ENCODE data around the gene ZMAT5.
A peak's percentile ranks its signal among the peaks of the same experiment; 100 is the strongest.

ZMAT5 gene

GRCh38 chr22:29689880-29690213, 77.0 kb downstream of the ZMAT5 start:
- H3K27me3 ChIP-seq, result no peaks in the 10 kb centered on the region
- peak overlapping the region in 4 of 11 experiments; percentile 3 to 20 (median 6); a peak in 4 of 22 replicates for H3K4me2 ChIP-seq
- peaks cover 27 to 89% (median 73%) of the 10 kb centered on the region in 11 experiments for H3K36me3 ChIP-seq
- H3K27ac ChIP-seq, result no peak overlapping the region
- no peak overlapping the region; a peak in 1 of 22 replicates for H3K9ac ChIP-seq
- H3K4me1 ChIP-seq, result peaks cover 0 to 51% (median 39%) of the 10 kb centered on the region in 10 experiments; a peak in 15 of 20 replicates
- TF ChIP-seq Cebpa-rat (IDR thresholded peaks at IDR 0.05), result no peak
- H3K9me3 ChIP-seq (replicated peaks in 1 of 11), result no peaks in the 10 kb centered on the region
- no peak overlapping the region for H3K4me3 ChIP-seq
- peaks cover 5 to 74% (median 29%) of the 10 kb centered on the region in 11 experiments; a peak in 16 of 22 replicates for H4K20me1 ChIP-seq

- TF ChIP-seq Cebpa-rat (IDR thresholded peaks at IDR 0.05), result no peak
- Histone ChIP-seq H3K27me3 (no peaks in the 10 kb centered on the region), H4K20me1 (peaks cover 5 to 74% (median 29%) of the 10 kb centered on the region in 11 experiments; a peak in 16 of 22 replicates), H3K4me2 (peak overlapping the region in 3 of 11 experiments; percentile 3 to 20 (median 8); a peak in 4 of 22 replicates), H3K27ac (no peak overlapping the region), H3K36me3 (peaks cover 28 to 88% (median 73%) of the 10 kb centered on the region in 11 experiments), H3K4me1 (peaks cover 0 to 51% (median 39%) of the 10 kb centered on the region in 10 experiments; a peak in 15 of 20 replicates), H3K9ac (no peak overlapping the region; a peak in 1 of 22 replicates), H3K4me3 (no peak overlapping the region), H3K9me3 (replicated peaks in 1 of 11) (no peaks in the 10 kb centered on the region)
Observed at GRCh38 chr22:29689206-29689879, 77.5 kb downstream of the ZMAT5 start.

- H3K4me1 ChIP-seq, result peaks cover 0 to 11% (median 2%) of the 10 kb centered on the region in 10 experiments; a peak in 6 of 20 replicates
- peaks cover 65 to 97% (median 93%) of the 10 kb centered on the region in 11 experiments for H3K36me3 ChIP-seq
- no peaks in the 10 kb centered on the region for H3K27me3 ChIP-seq
- no peak overlapping the region for H3K4me3 ChIP-seq
- no peak overlapping the region for H3K27ac ChIP-seq
- no peak for TF ChIP-seq Cebpa-rat (IDR thresholded peaks at IDR 0.05)
- H4K20me1 ChIP-seq, result peaks cover 0 to 39% (median 3%) of the 10 kb centered on the region in 11 experiments; a peak in 11 of 22 replicates
- H3K9ac ChIP-seq, result no peak overlapping the region
- H3K9me3 ChIP-seq (replicated peaks in 1 of 11), result no peaks in the 10 kb centered on the region
- H3K4me2 ChIP-seq, result no peak overlapping the region
Observed at GRCh38 chr22:29684244-29684643, 82.6 kb downstream of the ZMAT5 start.

- peaks cover 72 to 100% (median 99%) of the 10 kb centered on the region in 11 experiments for H3K36me3 ChIP-seq
- H4K20me1 ChIP-seq, result peaks cover 0 to 32% (median 0%) of the 10 kb centered on the region in 11 experiments; a peak in 7 of 22 replicates
- H3K9me3 ChIP-seq (replicated peaks in 1 of 11), result no peaks in the 10 kb centered on the region
- no peak overlapping the region for H3K4me3 ChIP-seq
- no peak for TF ChIP-seq Cebpa-rat (IDR thresholded peaks at IDR 0.05)
- H3K4me2 ChIP-seq, result no peak overlapping the region
- H3K27ac ChIP-seq, result no peak overlapping the region
- H3K4me1 ChIP-seq, result peaks cover 0 to 5% (median 0%) of the 10 kb centered on the region in 10 experiments; a peak in 1 of 20 replicates
- no peaks in the 10 kb centered on the region for H3K27me3 ChIP-seq
- no peak overlapping the region for H3K9ac ChIP-seq
Observed at GRCh38 chr22:29683536-29683935, 83.3 kb downstream of the ZMAT5 start.

Data from BLaER1 treated with 17β-estradiol and CSF1 and Interleukin-3, amounts not matched to agents 10 nM and 100 nM (cell line).